Activated CD8-positive, alpha-beta T cell treated with anti-CD3 and anti-CD28 coated beads for 36 hours (primary cell): Measurements from ENCODE around the gene GJA5. TPM values are rescaled to one million over a fixed set of nuclear protein-coding genes. Genes with fewer than 3 reads are reported as not detected.

Experiments used
- ATAC-seq: fragments of 200-7000 bp; cut with Tn5 transposase; one replicate; pipeline ENCODE4 v1.10.0; 2021; ENCODE audit warnings: mild to moderate bottlenecking, moderate library complexity
- CTCF ChIA-PET: fragments of 350-600 bp; sonication (Branson Sonifier 250); formaldehyde crosslinking; loops from one replicate; lab custom pipeline; 2021; ENCODE audit warnings: antibody characterized with exemption; lab: Charles Lee
- POLR2A ChIA-PET: fragments of 350-600 bp; sonication (Branson Sonifier 250); formaldehyde crosslinking; loops from one replicate; lab custom pipeline; 2021; ENCODE audit warnings: antibody characterized with exemption; lab: Charles Lee
- DNase-seq: peaks from one replicate; pipeline ENCODE4 v3.0.0-alpha.2; 2020
- H3K27ac Mint-ChIP-seq: one replicate; pipeline ENCODE4 v1.8.0; 2021; ENCODE audit warnings: mild to moderate bottlenecking, mixed read lengths
- H3K27me3 Mint-ChIP-seq: one replicate; pipeline ENCODE4 v1.8.0; 2021; ENCODE audit warnings: mixed read lengths
- H3K36me3 Mint-ChIP-seq: one replicate; pipeline ENCODE4 v1.8.0; 2021; ENCODE audit warnings: low read depth, mixed read lengths
- H3K4me1 Mint-ChIP-seq: one replicate; pipeline ENCODE4 v1.8.0; 2021; ENCODE audit warnings: low read depth, mixed read lengths
- H3K4me3 Mint-ChIP-seq: one replicate; pipeline ENCODE4 v1.8.0; 2021; ENCODE audit warnings: mild to moderate bottlenecking, moderate library complexity, mixed read lengths
- H3K9me3 Mint-ChIP-seq: one replicate; pipeline ENCODE4 v1.8.0; 2021; ENCODE audit warnings: mixed read lengths
- CTCF ChIP-seq: fragments of 200-600 bp; IDR thresholded peaks from one replicate; pipeline ENCODE4 v1.8.0; 2022; ENCODE audit warnings: antibody characterized with exemption, mild to moderate bottlenecking
- intact Hi-C: fragments of 100-400 bp; cut with micrococcal nuclease; formaldehyde crosslinking; loops from one replicate; pipeline ENCODE4 v1.10.0; 2022
- total RNA-seq, 2 experiments: library from RNA; stranded (reverse); gene quantifications; one replicate each; pipeline ENCODE4 v1.2.3, GENCODE V29; 2021

GJA5 gene
- total RNA-seq, 2 experiments from 2014 or later: not detected

- DNase-seq: no peak
- TF ChIP-seq CTCF: no peak
- peaks cover 21% of the 10 kb centered on the region for H3K27me3 Mint-ChIP-seq
- intact Hi-C loops: no loop called here
- H3K36me3 Mint-ChIP-seq: no peaks in the 10 kb centered on the region
- H3K4me3 Mint-ChIP-seq: no peak overlapping the region
- H3K4me1 Mint-ChIP-seq: peaks cover 4% of the 10 kb centered on the region
- no peaks in the 10 kb centered on the region for H3K9me3 Mint-ChIP-seq
- POLR2A ChIA-PET: no interaction called here
- H3K27ac Mint-ChIP-seq: no peak overlapping the region
- CTCF ChIA-PET: no interaction called here
- no peak for ATAC-seq
Measured at GRCh38 chr1:147773215-147773715, 12.9 kb upstream of the GJA5 start.

- Mint-ChIP-seq H3K4me1 (peaks cover 4% of the 10 kb centered on the region), H3K27ac (no peak overlapping the region), H3K4me3 (no peak overlapping the region), H3K9me3 (no peaks in the 10 kb centered on the region), H3K36me3 (no peaks in the 10 kb centered on the region), H3K27me3 (peaks cover 21% of the 10 kb centered on the region)
- no peak for ATAC-seq
- ChIA-PET CTCF (no interaction called here), POLR2A (no interaction called here)
- intact Hi-C loops: no loop called here
- no peak for TF ChIP-seq CTCF
- DNase-seq: no peak
Measured at GRCh38 chr1:147772570-147772969, 12.2 kb upstream of the GJA5 start.

GRCh38 chr1:147771226-147772125 lies 11.1 kb upstream of the GJA5 start:
- ATAC-seq (no peak), DNase-seq (no peak)
- POLR2A ChIA-PET: no interaction called here
- peaks cover 4% of the 10 kb centered on the region for H3K4me1 Mint-ChIP-seq
- no peak overlapping the region for H3K27ac Mint-ChIP-seq
- H3K36me3 Mint-ChIP-seq: no peaks in the 10 kb centered on the region
- intact Hi-C loops: no loop called here
- TF ChIP-seq CTCF: no peak
- peaks cover 20% of the 10 kb centered on the region for H3K27me3 Mint-ChIP-seq
- no peaks in the 10 kb centered on the region for H3K9me3 Mint-ChIP-seq
- CTCF ChIA-PET: interaction anchor here (1.2 kb wide), 1 partner anchor 121 kb away, joined by 3 read pairs; no protein-coding TSS in a partner anchor
- no peak overlapping the region for H3K4me3 Mint-ChIP-seq

- POLR2A ChIA-PET: no interaction called here
- H3K27ac Mint-ChIP-seq: no peak overlapping the region
- DNase-seq (no peak), ATAC-seq (no peak)
- H3K4me1 Mint-ChIP-seq: peaks cover 5% of the 10 kb centered on the region
- no peak for TF ChIP-seq CTCF
- intact Hi-C loops: no loop called here
- CTCF ChIA-PET: no interaction called here
- H3K36me3 Mint-ChIP-seq: no peaks in the 10 kb centered on the region
- H3K4me3 Mint-ChIP-seq: no peak overlapping the region
- no peaks in the 10 kb centered on the region for H3K9me3 Mint-ChIP-seq
- H3K27me3 Mint-ChIP-seq: peaks cover 14% of the 10 kb centered on the region
Measured at GRCh38 chr1:147769106-147769505, 8.7 kb upstream of the GJA5 start.

- H3K36me3 Mint-ChIP-seq: no peaks in the 10 kb centered on the region
- H3K9me3 Mint-ChIP-seq: no peaks in the 10 kb centered on the region
- peaks cover 11% of the 10 kb centered on the region for H3K27me3 Mint-ChIP-seq
- no peak for TF ChIP-seq CTCF
- ATAC-seq: no peak
- ChIA-PET CTCF (no interaction called here), POLR2A (no interaction called here)
- intact Hi-C loops: no loop called here
- no peak for DNase-seq
- H3K4me1 Mint-ChIP-seq: peaks cover 7% of the 10 kb centered on the region
- no peak overlapping the region for H3K27ac Mint-ChIP-seq
- H3K4me3 Mint-ChIP-seq: no peak overlapping the region
Measured at GRCh38 chr1:147768582-147768981, 8.2 kb upstream of the GJA5 start.
